Measurements from ENCODE around the gene ARPIN.

GRCh38 chr15:89851673-89852341 is 60.9 kb downstream of the ARPIN start:
- TF ChIP-seq CTCF (IDR thresholded peaks at IDR 0.05; ENCODE audit: low read depth, low read length, poor library complexity, severe bottlenecking) (no peak), EZH2phosphoT487 (IDR thresholded peaks at IDR 0.05; ENCODE audit: borderline replicate concordance, low read length) (no peak)
